H1 (cell line): ENCODE data around the gene PDZRN4. TPM values are rescaled to one million over a fixed set of nuclear protein-coding genes. Genes with fewer than 3 reads are reported as not detected.

Experiments
- POLR2A ChIP-seq, 2 experiments: IDR thresholded peaks; 1 replicate in 1 of 2; 2 replicates in 1 of 2; pipeline ENCODE4 v1.6.1; 2011; ENCODE audit warnings: low read depth in 2 of 2, low read length in 2 of 2, mild to moderate bottlenecking in 2 of 2; ENCODE audit errors: control extremely low read depth in 1 of 2
- RNF2 ChIP-seq: fragments of 200-900, 300-1000 bp; sonication (generic); IDR thresholded peaks from 2 replicates; pipeline ENCODE4 v1.7.1; 2016; ENCODE audit warnings: borderline replicate concordance, low read depth, mild to moderate bottlenecking, antibody characterized with exemption, low read length; ENCODE audit not compliant: poor library complexity, severe bottlenecking; ENCODE audit errors: missing control alignments
- SP1 ChIP-seq: IDR thresholded peaks from 2 replicates; pipeline ENCODE4 v1.6.1; 2011; ENCODE audit warnings: low read depth, low read length
- TAF1 ChIP-seq: IDR thresholded peaks from 2 replicates; pipeline ENCODE4 v1.6.1; 2011; ENCODE audit warnings: mild to moderate bottlenecking, low read depth, low read length
- polyA plus RNA-seq, 7 experiments: library from polyadenylated mRNA; depleted of rRNA in 3 of 7; stranded (reverse) in 5 of 7; unstranded in 2 of 7; fragments of >200 nt in 5 of 7; fragments of 200-250 nt in 2 of 7; gene quantifications; 1 replicate in 5 of 7; 2 replicates in 1 of 7; 4 replicates in 1 of 7; pipeline versions ENCODE4 v1.2.1 to v1.2.3, GENCODE V29; 2011 to 2013; ENCODE audit warnings: missing spikeins in 2 of 7, mixed read lengths in 2 of 7
- total RNA-seq: library from RNA; stranded (reverse); fragmentation: NEBNext Ultra II Directional; extraction: Animal tissue kit (Norgen Biotek cat#: 25700); gene quantifications from 2 replicates; pipeline ENCODE4 v1.2.1, GENCODE V29; 2021
- TF ChIP-seq, protein P1 (sequence below): IDR thresholded peaks from 2 replicates; pipeline ENCODE4 v1.6.1; 2011; ENCODE audit warnings: low read length, improper control_type of control experiment
- TF ChIP-seq, protein P2 (sequence below), 3 experiments: IDR thresholded peaks; 1 replicate in 2 of 3; 2 replicates in 1 of 3; pipeline versions ENCODE4 v1.5.1 to v1.6.1; 2011; ENCODE audit warnings: low read length in 3 of 3, mild to moderate bottlenecking in 3 of 3, inconsistent platforms in 2 of 3, low read depth in 1 of 3, moderate library complexity in 1 of 3; ENCODE audit not compliant: insufficient read depth in 1 of 3; ENCODE audit errors: control extremely low read depth in 1 of 3

PDZRN4 gene
- total and polyA plus RNA-seq, 2 of the 8 experiments (the other 6 are each of a cell fraction or from before 2014, with no cell fraction given): not detected

DNA sequence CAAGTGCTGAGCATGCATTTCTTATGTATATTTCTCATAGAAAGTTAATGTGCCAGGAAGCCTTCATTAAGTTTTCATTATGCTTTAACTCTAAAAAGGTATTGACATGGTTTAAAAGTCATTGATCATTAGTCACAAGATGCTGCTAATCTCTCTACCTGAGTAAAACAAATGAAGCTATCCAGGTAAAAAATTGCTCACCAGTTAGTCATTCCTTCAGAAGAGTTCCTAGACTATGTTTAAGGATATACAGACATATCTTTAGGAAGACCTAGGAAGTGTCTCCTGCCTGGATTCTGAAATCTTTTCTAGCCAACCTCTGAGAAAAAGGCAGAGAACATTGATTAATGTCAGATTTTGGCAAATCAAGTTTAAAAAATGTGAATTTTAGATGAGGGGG, 274.2 kb downstream of the PDZRN4 start (continued):
- TF ChIP-seq, protein P1, sequence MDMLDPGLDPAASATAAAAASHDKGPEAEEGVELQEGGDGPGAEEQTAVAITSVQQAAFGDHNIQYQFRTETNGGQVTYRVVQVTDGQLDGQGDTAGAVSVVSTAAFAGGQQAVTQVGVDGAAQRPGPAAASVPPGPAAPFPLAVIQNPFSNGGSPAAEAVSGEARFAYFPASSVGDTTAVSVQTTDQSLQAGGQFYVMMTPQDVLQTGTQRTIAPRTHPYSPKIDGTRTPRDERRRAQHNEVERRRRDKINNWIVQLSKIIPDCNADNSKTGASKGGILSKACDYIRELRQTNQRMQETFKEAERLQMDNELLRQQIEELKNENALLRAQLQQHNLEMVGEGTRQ: no peak
- TF ChIP-seq SP1 (no peak), POLR2A (IDR thresholded peaks at IDR 0.05; ENCODE audit: control extremely low read depth in 1 of 2, low read depth in 2 of 2, low read length in 2 of 2) (no peak), TAF1 (no peak), RNF2 (no peak)
- TF ChIP-seq, protein P2, sequence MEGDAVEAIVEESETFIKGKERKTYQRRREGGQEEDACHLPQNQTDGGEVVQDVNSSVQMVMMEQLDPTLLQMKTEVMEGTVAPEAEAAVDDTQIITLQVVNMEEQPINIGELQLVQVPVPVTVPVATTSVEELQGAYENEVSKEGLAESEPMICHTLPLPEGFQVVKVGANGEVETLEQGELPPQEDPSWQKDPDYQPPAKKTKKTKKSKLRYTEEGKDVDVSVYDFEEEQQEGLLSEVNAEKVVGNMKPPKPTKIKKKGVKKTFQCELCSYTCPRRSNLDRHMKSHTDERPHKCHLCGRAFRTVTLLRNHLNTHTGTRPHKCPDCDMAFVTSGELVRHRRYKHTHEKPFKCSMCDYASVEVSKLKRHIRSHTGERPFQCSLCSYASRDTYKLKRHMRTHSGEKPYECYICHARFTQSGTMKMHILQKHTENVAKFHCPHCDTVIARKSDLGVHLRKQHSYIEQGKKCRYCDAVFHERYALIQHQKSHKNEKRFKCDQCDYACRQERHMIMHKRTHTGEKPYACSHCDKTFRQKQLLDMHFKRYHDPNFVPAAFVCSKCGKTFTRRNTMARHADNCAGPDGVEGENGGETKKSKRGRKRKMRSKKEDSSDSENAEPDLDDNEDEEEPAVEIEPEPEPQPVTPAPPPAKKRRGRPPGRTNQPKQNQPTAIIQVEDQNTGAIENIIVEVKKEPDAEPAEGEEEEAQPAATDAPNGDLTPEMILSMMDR (IDR thresholded peaks at IDR 0.05; ENCODE audit: control extremely low read depth in 1 of 3, insufficient read depth in 1 of 3, low read depth in 1 of 3, low read length in 3 of 3): no peak
